ENCODE data around the gene SURF1.

- TF ChIP-seq CTCF (conservative IDR thresholded peaks at IDR 0.05) = no peak
- TF ChIP-seq EZH2 (IDR thresholded peaks at IDR 0.05; ENCODE audit: low read depth) = no peak
These were observed 30.1 kb upstream of the SURF1 start for GRCh38 chr9:133386338-133386737.

Data from PC-9 (cell line).